CD4-positive, alpha-beta T cell (primary cell): ENCODE data around the gene PRKCSH. TPM values are rescaled to one million over a fixed set of nuclear protein-coding genes. Genes with fewer than 3 reads are reported as not detected.

Source experiments
- ATAC-seq: fragments of 200-7000 bp; cut with Tn5 transposase; one replicate; pipeline ENCODE4 v1.10.0; 2022; ENCODE audit warnings: mild to moderate bottlenecking; ENCODE audit not compliant: poor library complexity
- CTCF ChIA-PET: fragments of 350-600 bp; sonication (Branson Sonifier 250); formaldehyde crosslinking; loops from one replicate; lab custom pipeline; 2021; ENCODE audit warnings: antibody characterized with exemption, inconsistent platforms; lab: Charles Lee
- POLR2A ChIA-PET: fragments of 350-600 bp; sonication (Branson Sonifier 250); formaldehyde crosslinking; loops from one replicate; lab custom pipeline; 2021; ENCODE audit warnings: antibody characterized with exemption, inconsistent platforms; lab: Charles Lee
- DNase-seq, 14 experiments: peaks; one replicate each; pipeline ENCODE4 v3.0.0-alpha.2; 2013 to 2020; ENCODE audit warnings: mixed read lengths in 2 of 14
- H3K27ac ChIP-seq, 2 donors: one replicate each; pipeline versions ENCODE4 v1.5.1 to v1.7.0; 2013; ENCODE audit warnings: low read length in 2 of 2, low read depth in 1 of 2, mild to moderate bottlenecking in 1 of 2
- H3K27me3 ChIP-seq, 2 experiments: 1 replicate in 1 of 2; 2 replicates in 1 of 2; pipeline versions ENCODE4 v1.6.1 to v1.7.0; 2013; ENCODE audit warnings: low read length in 2 of 2, control low read depth in 1 of 2, mild to moderate bottlenecking in 1 of 2, moderate library complexity in 1 of 2; ENCODE audit not compliant: insufficient read depth in 2 of 2, control insufficient read depth in 1 of 2
- H3K36me3 ChIP-seq: one replicate; pipeline ENCODE4 v1.6.1; 2013; ENCODE audit warnings: low read length, control low read depth; ENCODE audit not compliant: insufficient read depth
- H3K4me1 ChIP-seq: one replicate; pipeline ENCODE4 v1.6.1; 2013; ENCODE audit warnings: low read length, control low read depth; ENCODE audit not compliant: insufficient read depth
- H3K4me3 ChIP-seq: one replicate; pipeline ENCODE4 v1.5.1; 2013; ENCODE audit warnings: mild to moderate bottlenecking, low read length, moderate library complexity
- H3K9me3 ChIP-seq, 2 experiments: 1 replicate in 1 of 2; 2 replicates in 1 of 2; pipeline versions ENCODE4 v1.6.1 to v1.7.0; 2013; ENCODE audit warnings: low read length in 2 of 2, mild to moderate bottlenecking in 2 of 2, control low read depth in 1 of 2, moderate library complexity in 1 of 2; ENCODE audit not compliant: control insufficient read depth in 1 of 2, insufficient read depth in 1 of 2
- H3K27ac Mint-ChIP-seq: one replicate; pipeline ENCODE4 v1.8.0; 2020; ENCODE audit warnings: mixed read lengths
- H3K27me3 Mint-ChIP-seq: one replicate; pipeline ENCODE4 v1.8.0; 2021; ENCODE audit warnings: mixed read lengths
- H3K36me3 Mint-ChIP-seq: one replicate; pipeline ENCODE4 v1.8.0; 2021; ENCODE audit warnings: low read depth, mixed read lengths
- H3K4me1 Mint-ChIP-seq: one replicate; pipeline ENCODE4 v1.8.0; 2021; ENCODE audit warnings: low read depth, mixed read lengths
- H3K4me3 Mint-ChIP-seq: one replicate; pipeline ENCODE4 v1.8.0; 2020; ENCODE audit warnings: mild to moderate bottlenecking, mixed read lengths
- H3K9me3 Mint-ChIP-seq: one replicate; pipeline ENCODE4 v1.8.0; 2020; ENCODE audit warnings: mixed read lengths
- intact Hi-C, 2 experiments: fragments of 100-400 bp; cut with DNase I in 1 of 2; cut with micrococcal nuclease in 1 of 2; formaldehyde crosslinking; loops; one replicate each; pipeline versions ENCODE4 v1.15.1 to v1.9.0; 2023 to 2025; cut with DNase I, micrococcal nuclease
- total RNA-seq, 174 experiments: library from RNA in 2 of 174; stranded (reverse) in 2 of 174; gene quantifications; one replicate each; pipeline ENCODE4 v1.2.3 and lab custom pipeline; 2021 to 2026
- TF ChIP-seq, protein P1 (sequence below): fragments of 200-600 bp; IDR thresholded peaks from one replicate; pipeline ENCODE4 v1.8.0; 2022; ENCODE audit warnings: antibody characterized with exemption, mild to moderate bottlenecking

PRKCSH gene
- total RNA-seq, 2 experiments from 2014 or later = 257 to 260 TPM

- no peak overlapping the region for H3K27ac ChIP-seq
- H3K36me3 Mint-ChIP-seq = peaks cover 38% of the 10 kb centered on the region
- H3K9me3 Mint-ChIP-seq = no peaks in the 10 kb centered on the region
- H3K36me3 ChIP-seq = peaks cover 21% of the 10 kb centered on the region
- H3K27me3 ChIP-seq = no peaks in the 10 kb centered on the region
- H3K4me3 Mint-ChIP-seq = no peak overlapping the region
- POLR2A ChIA-PET = no interaction called here
- no peaks in the 10 kb centered on the region for H3K9me3 ChIP-seq
- CTCF ChIA-PET = no interaction called here
- H3K27me3 Mint-ChIP-seq = no peaks in the 10 kb centered on the region
- DNase-seq (no peak), ATAC-seq (no peak)
- H3K27ac Mint-ChIP-seq = no peak overlapping the region
- TF ChIP-seq, protein P1, sequence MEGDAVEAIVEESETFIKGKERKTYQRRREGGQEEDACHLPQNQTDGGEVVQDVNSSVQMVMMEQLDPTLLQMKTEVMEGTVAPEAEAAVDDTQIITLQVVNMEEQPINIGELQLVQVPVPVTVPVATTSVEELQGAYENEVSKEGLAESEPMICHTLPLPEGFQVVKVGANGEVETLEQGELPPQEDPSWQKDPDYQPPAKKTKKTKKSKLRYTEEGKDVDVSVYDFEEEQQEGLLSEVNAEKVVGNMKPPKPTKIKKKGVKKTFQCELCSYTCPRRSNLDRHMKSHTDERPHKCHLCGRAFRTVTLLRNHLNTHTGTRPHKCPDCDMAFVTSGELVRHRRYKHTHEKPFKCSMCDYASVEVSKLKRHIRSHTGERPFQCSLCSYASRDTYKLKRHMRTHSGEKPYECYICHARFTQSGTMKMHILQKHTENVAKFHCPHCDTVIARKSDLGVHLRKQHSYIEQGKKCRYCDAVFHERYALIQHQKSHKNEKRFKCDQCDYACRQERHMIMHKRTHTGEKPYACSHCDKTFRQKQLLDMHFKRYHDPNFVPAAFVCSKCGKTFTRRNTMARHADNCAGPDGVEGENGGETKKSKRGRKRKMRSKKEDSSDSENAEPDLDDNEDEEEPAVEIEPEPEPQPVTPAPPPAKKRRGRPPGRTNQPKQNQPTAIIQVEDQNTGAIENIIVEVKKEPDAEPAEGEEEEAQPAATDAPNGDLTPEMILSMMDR = no peak
- no peak overlapping the region for H3K4me3 ChIP-seq
- H3K4me1 Mint-ChIP-seq = no peaks in the 10 kb centered on the region
- intact Hi-C loops = no loop called here
- H3K4me1 ChIP-seq = no peaks in the 10 kb centered on the region
Measured at GRCh38 chr19:11495481-11495880, 60.0 kb downstream of the PRKCSH start.

DNA sequence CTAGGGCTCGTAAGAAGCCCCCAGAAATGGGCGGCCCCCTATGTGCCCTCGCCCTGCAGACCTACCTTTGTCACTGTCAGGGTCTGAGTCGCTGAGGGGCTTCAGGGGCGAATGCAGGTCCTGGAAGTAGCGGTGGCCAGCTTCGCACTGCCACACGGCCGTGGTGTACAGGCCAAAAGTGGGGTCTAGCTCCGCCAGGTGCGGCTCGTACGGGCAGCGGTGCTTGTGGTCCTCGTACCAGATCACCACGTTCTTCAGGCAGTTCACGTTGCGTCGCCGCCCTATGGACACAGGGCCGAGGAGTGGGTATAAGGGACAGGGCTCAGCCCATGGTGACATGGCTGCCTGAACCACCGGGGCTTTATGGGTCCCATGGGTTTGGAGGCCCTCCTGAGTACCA, 60.5 kb downstream of the PRKCSH start:
- H3K36me3 Mint-ChIP-seq = peaks cover 34% of the 10 kb centered on the region
- no peaks in the 10 kb centered on the region for H3K27me3 ChIP-seq
- H3K4me3 ChIP-seq = no peak overlapping the region
- H3K4me1 ChIP-seq = no peaks in the 10 kb centered on the region
- H3K9me3 Mint-ChIP-seq = no peaks in the 10 kb centered on the region
- DNase-seq (no peak), ATAC-seq (no peak)
- no peak overlapping the region for H3K4me3 Mint-ChIP-seq
- ChIA-PET CTCF (no interaction called here), POLR2A (no interaction called here)
- H3K27me3 Mint-ChIP-seq = no peaks in the 10 kb centered on the region
- peaks cover 20% of the 10 kb centered on the region for H3K36me3 ChIP-seq
- H3K9me3 ChIP-seq = no peaks in the 10 kb centered on the region
- H3K27ac Mint-ChIP-seq = no peak overlapping the region
- H3K4me1 Mint-ChIP-seq = no peaks in the 10 kb centered on the region
- TF ChIP-seq, protein P1 = no peak
- intact Hi-C loops = loop anchor here (1.0 to 2.0 kb wide), 2 partner anchors 91 kb away; no protein-coding TSS in a partner anchor
- H3K27ac ChIP-seq = no peak overlapping the region

DNA sequence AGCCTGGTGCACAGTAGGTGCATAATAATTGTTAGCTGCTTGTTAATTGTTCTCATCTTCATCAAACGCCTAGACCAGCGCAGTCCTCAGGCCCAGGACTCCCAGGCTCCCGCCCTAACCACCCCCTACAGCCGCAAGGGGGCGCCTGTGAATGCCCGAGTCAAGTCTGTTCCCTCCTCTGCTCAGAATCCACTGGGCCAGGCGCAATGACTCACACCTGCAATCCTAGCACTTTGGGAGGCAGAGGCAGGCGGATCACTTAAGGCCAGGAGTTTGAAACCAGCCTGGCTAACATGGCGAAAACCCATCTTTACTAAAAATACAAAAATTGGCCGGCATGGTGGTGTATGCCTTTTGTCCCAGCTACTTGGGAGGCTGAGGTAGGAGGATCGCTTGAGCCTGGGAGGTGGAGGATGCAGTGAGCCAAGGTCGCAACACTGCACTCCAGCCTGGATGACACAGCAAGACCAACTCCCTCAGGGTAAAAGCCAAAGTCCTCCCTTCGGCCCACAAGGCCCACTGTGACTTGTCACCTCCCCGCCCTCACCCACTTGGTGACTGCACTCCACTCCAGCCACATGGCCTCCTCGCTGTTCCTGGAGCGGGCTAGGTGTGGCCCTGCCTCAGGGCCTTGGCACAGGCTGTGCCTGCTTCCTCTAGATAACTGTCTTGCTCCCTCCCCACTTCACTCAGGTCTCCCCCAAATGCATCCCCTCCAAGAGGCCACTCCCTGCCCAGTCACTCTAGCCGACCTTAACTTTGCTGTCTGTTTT, 61.1 kb downstream of the PRKCSH start:
- Histone ChIP-seq H3K4me1 (no peaks in the 10 kb centered on the region), H3K4me3 (no peak overlapping the region), H3K9me3 (no peaks in the 10 kb centered on the region), H3K27ac (no peak overlapping the region), H3K27me3 (no peaks in the 10 kb centered on the region), H3K36me3 (peaks cover 17% of the 10 kb centered on the region)
- peak; percentile 37 to 74 (median 55) for DNase-seq
- H3K4me3 Mint-ChIP-seq = no peak overlapping the region
- H3K27me3 Mint-ChIP-seq = no peaks in the 10 kb centered on the region
- peaks cover 30% of the 10 kb centered on the region for H3K36me3 Mint-ChIP-seq
- H3K9me3 Mint-ChIP-seq = no peaks in the 10 kb centered on the region
- POLR2A ChIA-PET = no interaction called here
- CTCF ChIA-PET = no interaction called here
- H3K27ac Mint-ChIP-seq = no peak overlapping the region
- H3K4me1 Mint-ChIP-seq = no peaks in the 10 kb centered on the region
- TF ChIP-seq, protein P1 = peak; percentile 58
- intact Hi-C loops = loop anchor here (1.0 to 2.0 kb wide), 2 partner anchors 90 to 91 kb away; no protein-coding TSS in a partner anchor
- ATAC-seq = peak; percentile 75
